ENCODE data around the gene TIMP1.

The TIMP1 gene

DNA sequence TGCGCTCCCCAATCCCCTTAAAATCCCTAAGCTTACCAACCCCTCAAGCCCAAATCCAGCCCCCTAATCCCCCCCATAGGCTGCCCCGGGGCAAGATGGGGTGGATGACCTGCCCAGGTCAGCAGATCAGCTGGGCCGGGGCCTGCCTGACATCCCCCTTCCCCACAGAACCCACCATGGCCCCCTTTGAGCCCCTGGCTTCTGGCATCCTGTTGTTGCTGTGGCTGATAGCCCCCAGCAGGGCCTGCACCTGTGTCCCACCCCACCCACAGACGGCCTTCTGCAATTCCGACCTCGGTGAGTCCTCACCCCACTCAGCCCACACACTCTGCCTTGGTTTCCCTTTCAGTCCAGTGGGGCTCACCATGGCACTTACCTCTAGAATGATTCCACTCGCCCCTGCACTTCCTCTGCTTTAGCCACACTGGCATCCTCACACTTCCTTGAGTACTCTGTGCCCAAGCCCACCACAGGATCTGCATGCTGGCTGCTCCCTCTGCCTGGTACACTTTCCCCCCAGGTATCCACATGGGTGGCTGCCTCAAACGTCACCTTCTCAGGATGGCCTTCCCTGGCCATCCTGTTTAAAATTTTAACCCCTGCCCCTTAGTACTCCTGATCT lies 1.1 kb downstream of the TIMP1 start:
- Histone ChIP-seq H3K27me3 (ENCODE audit: insufficient read depth, poor library complexity, severe bottlenecking) (no peaks in the 10 kb centered on the region), H3K36me3 (ENCODE audit: low read depth) (peaks cover 9% of the 10 kb centered on the region), H3K4me3 (ENCODE audit: severe bottlenecking) (peak overlapping the region; percentile 85), H3K9me3 (ENCODE audit: severe bottlenecking) (no peaks in the 10 kb centered on the region), H3K27ac (ENCODE audit: poor library complexity, severe bottlenecking) (peak overlapping the region; percentile 56), H3K4me1 (ENCODE audit: insufficient read depth, poor library complexity, severe bottlenecking) (peaks cover 8% of the 10 kb centered on the region)
- TF ChIP-seq, protein P1, sequence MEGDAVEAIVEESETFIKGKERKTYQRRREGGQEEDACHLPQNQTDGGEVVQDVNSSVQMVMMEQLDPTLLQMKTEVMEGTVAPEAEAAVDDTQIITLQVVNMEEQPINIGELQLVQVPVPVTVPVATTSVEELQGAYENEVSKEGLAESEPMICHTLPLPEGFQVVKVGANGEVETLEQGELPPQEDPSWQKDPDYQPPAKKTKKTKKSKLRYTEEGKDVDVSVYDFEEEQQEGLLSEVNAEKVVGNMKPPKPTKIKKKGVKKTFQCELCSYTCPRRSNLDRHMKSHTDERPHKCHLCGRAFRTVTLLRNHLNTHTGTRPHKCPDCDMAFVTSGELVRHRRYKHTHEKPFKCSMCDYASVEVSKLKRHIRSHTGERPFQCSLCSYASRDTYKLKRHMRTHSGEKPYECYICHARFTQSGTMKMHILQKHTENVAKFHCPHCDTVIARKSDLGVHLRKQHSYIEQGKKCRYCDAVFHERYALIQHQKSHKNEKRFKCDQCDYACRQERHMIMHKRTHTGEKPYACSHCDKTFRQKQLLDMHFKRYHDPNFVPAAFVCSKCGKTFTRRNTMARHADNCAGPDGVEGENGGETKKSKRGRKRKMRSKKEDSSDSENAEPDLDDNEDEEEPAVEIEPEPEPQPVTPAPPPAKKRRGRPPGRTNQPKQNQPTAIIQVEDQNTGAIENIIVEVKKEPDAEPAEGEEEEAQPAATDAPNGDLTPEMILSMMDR (IDR thresholded peaks at IDR 0.05; ENCODE audit: poor library complexity, severe bottlenecking) = no peak
- DNase-seq (ENCODE audit: low spot score) (no peak), ATAC-seq (ENCODE audit: low read depth) (no peak)

DNA sequence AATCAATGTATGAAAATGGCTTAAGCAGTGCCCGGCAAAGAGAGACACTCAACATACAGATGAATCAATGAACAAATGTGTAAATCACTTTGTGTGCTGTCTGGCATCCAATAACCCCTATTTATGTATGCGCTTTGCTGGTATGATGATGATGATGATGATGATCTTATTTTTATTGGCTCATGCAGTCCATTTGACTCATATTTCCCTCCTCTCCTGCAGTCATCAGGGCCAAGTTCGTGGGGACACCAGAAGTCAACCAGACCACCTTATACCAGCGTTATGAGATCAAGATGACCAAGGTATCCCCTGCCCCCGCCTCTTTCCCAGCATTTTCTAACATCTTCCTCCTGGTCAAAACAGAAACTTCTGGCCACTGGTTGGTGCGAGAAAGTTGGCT lies 2.5 kb downstream of the TIMP1 start:
- Histone ChIP-seq H3K27me3 (ENCODE audit: insufficient read depth, poor library complexity, severe bottlenecking) (no peaks in the 10 kb centered on the region), H3K9me3 (ENCODE audit: severe bottlenecking) (no peaks in the 10 kb centered on the region), H3K36me3 (ENCODE audit: low read depth) (peaks cover 9% of the 10 kb centered on the region), H3K4me1 (ENCODE audit: insufficient read depth, poor library complexity, severe bottlenecking) (peaks cover 4% of the 10 kb centered on the region), H3K4me3 (ENCODE audit: severe bottlenecking) (no peak overlapping the region), H3K27ac (ENCODE audit: poor library complexity, severe bottlenecking) (no peak overlapping the region)
- no peak for ATAC-seq (ENCODE audit: low read depth)
- TF ChIP-seq, protein P1 (IDR thresholded peaks at IDR 0.05; ENCODE audit: poor library complexity, severe bottlenecking) = no peak
- no peak for DNase-seq (ENCODE audit: low spot score)

DNA sequence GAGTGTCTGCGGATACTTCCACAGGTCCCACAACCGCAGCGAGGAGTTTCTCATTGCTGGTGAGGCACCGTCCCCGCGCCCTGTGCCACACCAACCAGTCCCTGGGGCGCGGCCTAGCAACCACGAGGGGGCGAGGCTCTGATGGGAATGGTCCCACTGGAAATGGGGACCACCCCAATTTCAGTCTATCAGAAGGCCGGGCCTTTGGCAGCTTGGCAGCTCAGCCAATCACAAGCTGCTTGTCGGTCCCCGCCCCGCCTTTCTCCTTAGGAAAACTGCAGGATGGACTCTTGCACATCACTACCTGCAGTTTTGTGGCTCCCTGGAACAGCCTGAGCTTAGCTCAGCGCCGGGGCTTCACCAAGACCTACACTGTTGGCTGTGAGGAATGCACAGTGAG lies 3.0 kb downstream of the TIMP1 start:
- no peak overlapping the region for H3K27ac ChIP-seq (ENCODE audit: poor library complexity, severe bottlenecking)
- H3K27me3 ChIP-seq (ENCODE audit: insufficient read depth, poor library complexity, severe bottlenecking) = no peaks in the 10 kb centered on the region
- DNase-seq (ENCODE audit: low spot score) (no peak), ATAC-seq (ENCODE audit: low read depth) (no peak)
- H3K9me3 ChIP-seq (ENCODE audit: severe bottlenecking) = no peaks in the 10 kb centered on the region
- peaks cover 9% of the 10 kb centered on the region for H3K36me3 ChIP-seq (ENCODE audit: low read depth)
- no peak overlapping the region for H3K4me3 ChIP-seq (ENCODE audit: severe bottlenecking)
- H3K4me1 ChIP-seq (ENCODE audit: insufficient read depth, poor library complexity, severe bottlenecking) = peaks cover 4% of the 10 kb centered on the region
- TF ChIP-seq, protein P1 (IDR thresholded peaks at IDR 0.05; ENCODE audit: poor library complexity, severe bottlenecking) = no peak

DNA sequence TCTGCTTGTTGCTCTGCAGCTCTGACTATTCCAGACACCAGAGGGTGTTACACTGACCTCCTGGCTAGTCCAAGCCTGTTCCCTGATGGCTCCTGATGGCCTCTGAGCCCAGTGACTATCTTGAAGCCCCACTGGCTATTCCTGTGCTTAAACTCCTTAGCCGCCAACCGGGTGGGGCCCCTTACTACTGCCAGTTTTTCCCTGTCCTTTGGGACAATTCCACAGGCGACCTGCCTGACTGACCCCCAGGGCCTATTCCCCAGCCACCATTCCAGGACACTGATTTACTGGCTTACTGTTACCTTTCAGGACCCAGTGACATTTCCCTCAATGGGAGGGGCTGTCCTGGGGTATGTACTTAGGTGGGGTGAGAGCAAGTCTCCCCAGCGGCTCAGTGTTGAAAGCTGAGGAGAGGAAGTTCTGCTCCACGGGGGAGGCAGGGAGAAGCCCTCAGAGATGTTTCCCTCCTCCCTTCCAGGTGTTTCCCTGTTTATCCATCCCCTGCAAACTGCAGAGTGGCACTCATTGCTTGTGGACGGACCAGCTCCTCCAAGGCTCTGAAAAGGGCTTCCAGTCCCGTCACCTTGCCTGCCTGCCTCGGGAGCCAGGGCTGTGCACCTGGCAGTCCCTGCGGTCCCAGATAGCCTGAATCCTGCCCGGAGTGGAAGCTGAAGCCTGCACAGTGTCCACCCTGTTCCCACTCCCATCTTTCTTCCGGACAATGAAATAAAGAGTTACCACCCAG lies 4.0 kb downstream of the TIMP1 start:
- ATAC-seq (ENCODE audit: low read depth) (no peak), DNase-seq (ENCODE audit: low spot score) (no peak)
- TF ChIP-seq, protein P1 (IDR thresholded peaks at IDR 0.05; ENCODE audit: poor library complexity, severe bottlenecking) = no peak
- Histone ChIP-seq H3K27ac (ENCODE audit: poor library complexity, severe bottlenecking) (no peak overlapping the region), H3K4me3 (ENCODE audit: severe bottlenecking) (no peak overlapping the region), H3K27me3 (ENCODE audit: insufficient read depth, poor library complexity, severe bottlenecking) (no peaks in the 10 kb centered on the region), H3K36me3 (ENCODE audit: low read depth) (peaks cover 9% of the 10 kb centered on the region), H3K9me3 (ENCODE audit: severe bottlenecking) (no peaks in the 10 kb centered on the region), H3K4me1 (ENCODE audit: insufficient read depth, poor library complexity, severe bottlenecking) (peaks cover 4% of the 10 kb centered on the region)

Data from RWPE2 (cell line).